Tibial nerve (tissue), 4 donors: ENCODE data around the gene TEPSIN. TPM values are rescaled to one million over a fixed set of nuclear protein-coding genes. Genes with fewer than 3 reads are reported as not detected.
A peak's percentile ranks its signal among the peaks of the same experiment; 100 is the strongest.

Source experiments
- DNase-seq, 2 donors: peaks; one replicate each; pipeline ENCODE4 v3.0.0-alpha.2; 2019; ENCODE audit warnings: low spot score in 2 of 2
- H3K27ac ChIP-seq, 4 donors: fragments of 200-600 bp; sonication (generic) in 3 of 4; one replicate each; pipeline ENCODE4 v1.5.1; 2017 to 2019; ENCODE audit warnings: mild to moderate bottlenecking in 1 of 4
- H3K27me3 ChIP-seq, 2 donors: fragments of 200-600 bp; sonication (generic) in 1 of 2; one replicate each; pipeline versions ENCODE4 v1.5.1 to v1.6.0; 2017 to 2019
- H3K36me3 ChIP-seq, 3 donors: fragments of 200-600 bp; sonication (generic); one replicate each; pipeline ENCODE4 v1.5.1; 2018 to 2019
- H3K4me1 ChIP-seq, 4 donors: fragments of 200-600 bp; sonication (generic) in 3 of 4; one replicate each; pipeline ENCODE4 v1.5.1; 2017 to 2019
- H3K4me3 ChIP-seq, 4 donors: fragments of 200-600 bp; sonication (generic) in 3 of 4; one replicate each; pipeline ENCODE4 v1.5.1; 2017 to 2019; ENCODE audit warnings: mild to moderate bottlenecking in 1 of 4, moderate library complexity in 1 of 4
- H3K9me3 ChIP-seq, 4 donors: fragments of 200-600 bp; sonication (generic) in 3 of 4; one replicate each; pipeline ENCODE4 v1.5.1; 2017 to 2019
- EP300 ChIP-seq, 2 donors: sonication (generic); formaldehyde crosslinking; IDR thresholded peaks; one replicate each; pipeline ENCODE4 v1.6.1; 2017; ENCODE audit warnings: antibody characterized with exemption in 2 of 2, mild to moderate bottlenecking in 1 of 2
- POLR2A ChIP-seq, 2 donors: fragments of 450-650 bp; IDR thresholded peaks; one replicate each; pipeline ENCODE4 v1.6.1; 2017; ENCODE audit warnings: antibody characterized with exemption in 2 of 2, mild to moderate bottlenecking in 2 of 2, moderate library complexity in 2 of 2
- WGBS, 2 donors: methylation state at CpG; one replicate each; pipeline ENCODE4 v1.1.5; 2018; 5-methylcytosine and 5-hydroxymethylcytosine counted together
- total RNA-seq, 4 donors: library from RNA; depleted of rRNA; stranded (reverse); fragments of >200 nt; gene quantifications; one replicate each; pipeline ENCODE4 v1.1.0, GENCODE V29; 2016
- TF ChIP-seq, protein P1 (sequence below), 5 experiments: fragments of 200-600 bp in 3 of 5; fragments of 450-650 bp in 2 of 5; sonication (generic) in 3 of 5; IDR thresholded peaks; one replicate each; pipeline ENCODE4 v1.5.1; 2016 to 2019; ENCODE audit warnings: antibody characterized with exemption in 5 of 5, mild to moderate bottlenecking in 3 of 5, moderate library complexity in 2 of 5

Gene TEPSIN
- total RNA-seq, 4 donors from 2014 or later = 41.5 to 102 (median 73.9) TPM

DNA sequence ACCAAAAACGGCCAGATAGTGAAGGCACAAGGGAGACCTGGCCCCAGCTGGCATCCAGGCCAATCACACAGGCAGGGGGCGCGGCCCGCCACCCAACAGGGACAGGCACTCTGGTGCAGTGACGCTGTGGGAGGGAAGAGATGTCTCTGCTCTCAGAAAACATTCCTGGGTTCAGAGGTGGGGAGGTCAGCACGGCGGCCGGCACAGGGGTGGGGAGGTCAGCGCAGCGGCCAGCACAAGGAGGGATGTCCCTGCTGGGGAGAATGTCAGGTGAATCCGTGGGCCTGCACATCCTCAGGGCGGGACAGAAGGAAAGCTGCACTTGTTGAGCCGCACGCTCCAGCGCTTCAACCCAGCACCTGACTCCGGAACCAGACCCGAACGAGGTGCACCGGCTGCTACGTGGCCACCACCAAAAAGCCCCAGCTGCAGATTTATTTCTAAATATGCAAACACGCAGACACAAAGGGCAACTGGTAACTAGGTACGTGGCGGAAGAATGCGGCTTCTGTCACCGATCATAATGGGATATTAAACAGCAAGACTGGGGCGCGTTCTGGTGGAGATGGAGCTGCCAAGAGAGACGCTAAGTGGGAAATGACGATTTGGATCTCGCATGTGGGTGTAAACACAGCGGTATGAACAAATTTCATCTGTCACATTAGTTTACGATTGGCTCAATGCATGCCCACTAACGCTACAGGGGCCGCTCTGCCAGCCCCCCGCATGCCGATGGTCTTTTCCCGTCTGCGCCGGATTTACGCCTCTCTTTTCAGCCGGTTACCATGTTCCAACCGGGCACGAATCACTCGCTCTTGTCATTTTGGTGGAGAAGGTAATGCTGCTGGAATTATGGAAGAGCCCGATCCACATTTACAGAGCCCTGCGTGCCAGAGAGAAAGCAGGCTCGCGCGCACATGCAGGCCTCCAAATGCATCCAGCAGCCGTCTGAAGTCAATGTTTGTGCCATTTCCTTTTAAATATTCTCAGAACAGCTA is 40.7 kb upstream of the TEPSIN start:
- H3K36me3 ChIP-seq = peaks cover 0 to 88% (median 0%) of the 10 kb centered on the region in 3 donors
- H3K9me3 ChIP-seq = no peaks in the 10 kb centered on the region
- no peaks in the 10 kb centered on the region for H3K27me3 ChIP-seq
- H3K4me3 ChIP-seq = no peak overlapping the region
- DNase-seq = no peak
- WGBS, 2 donors = 93% methylated on average over 49 to 50 of the region's 50 CpGs
- H3K27ac ChIP-seq = no peak overlapping the region
- TF ChIP-seq POLR2A (IDR thresholded peaks at IDR 0.05) = no peak
- TF ChIP-seq EP300 (IDR thresholded peaks at IDR 0.05) = no peak
- TF ChIP-seq, protein P1, sequence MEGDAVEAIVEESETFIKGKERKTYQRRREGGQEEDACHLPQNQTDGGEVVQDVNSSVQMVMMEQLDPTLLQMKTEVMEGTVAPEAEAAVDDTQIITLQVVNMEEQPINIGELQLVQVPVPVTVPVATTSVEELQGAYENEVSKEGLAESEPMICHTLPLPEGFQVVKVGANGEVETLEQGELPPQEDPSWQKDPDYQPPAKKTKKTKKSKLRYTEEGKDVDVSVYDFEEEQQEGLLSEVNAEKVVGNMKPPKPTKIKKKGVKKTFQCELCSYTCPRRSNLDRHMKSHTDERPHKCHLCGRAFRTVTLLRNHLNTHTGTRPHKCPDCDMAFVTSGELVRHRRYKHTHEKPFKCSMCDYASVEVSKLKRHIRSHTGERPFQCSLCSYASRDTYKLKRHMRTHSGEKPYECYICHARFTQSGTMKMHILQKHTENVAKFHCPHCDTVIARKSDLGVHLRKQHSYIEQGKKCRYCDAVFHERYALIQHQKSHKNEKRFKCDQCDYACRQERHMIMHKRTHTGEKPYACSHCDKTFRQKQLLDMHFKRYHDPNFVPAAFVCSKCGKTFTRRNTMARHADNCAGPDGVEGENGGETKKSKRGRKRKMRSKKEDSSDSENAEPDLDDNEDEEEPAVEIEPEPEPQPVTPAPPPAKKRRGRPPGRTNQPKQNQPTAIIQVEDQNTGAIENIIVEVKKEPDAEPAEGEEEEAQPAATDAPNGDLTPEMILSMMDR (IDR thresholded peaks at IDR 0.05) = no peak
- peaks cover 0 to 4% (median under 1%) of the 10 kb centered on the region in 4 donors for H3K4me1 ChIP-seq

DNA sequence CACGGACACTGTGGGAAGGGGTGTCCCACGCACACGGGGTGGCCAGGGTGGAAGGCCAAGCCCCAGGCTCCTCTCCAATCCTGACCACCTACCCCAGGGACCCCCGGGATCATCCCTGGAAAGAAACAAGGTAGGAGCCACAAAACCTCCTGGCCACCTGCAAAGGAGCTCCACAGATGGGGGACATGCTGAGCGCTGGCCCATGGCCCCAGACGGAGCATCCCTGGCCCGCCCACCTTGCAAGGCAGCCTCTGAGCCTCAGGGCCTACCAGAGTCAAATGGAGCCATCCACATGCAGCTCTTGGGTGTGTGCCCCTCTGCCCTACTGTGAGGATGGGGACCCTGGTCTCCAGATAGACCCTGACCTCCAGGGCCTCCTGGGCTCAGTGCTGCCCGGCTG is 40.0 kb upstream of the TEPSIN start:
- no peaks in the 10 kb centered on the region for H3K27me3 ChIP-seq
- TF ChIP-seq, protein P1 (IDR thresholded peaks at IDR 0.05) = no peak
- TF ChIP-seq EP300 (IDR thresholded peaks at IDR 0.05) (no peak), POLR2A (IDR thresholded peaks at IDR 0.05) (no peak)
- no peak overlapping the region for H3K4me3 ChIP-seq
- 95 to 100% methylated on average over 4 to 8 of the region's 8 CpGs for WGBS, 2 donors
- no peak for DNase-seq
- H3K27ac ChIP-seq = peak overlapping the region in 1 of 4 donors; percentile 19
- no peaks in the 10 kb centered on the region for H3K9me3 ChIP-seq
- H3K4me1 ChIP-seq = no peaks in the 10 kb centered on the region
- peaks cover 0 to 95% (median 0%) of the 10 kb centered on the region in 3 donors for H3K36me3 ChIP-seq

DNA sequence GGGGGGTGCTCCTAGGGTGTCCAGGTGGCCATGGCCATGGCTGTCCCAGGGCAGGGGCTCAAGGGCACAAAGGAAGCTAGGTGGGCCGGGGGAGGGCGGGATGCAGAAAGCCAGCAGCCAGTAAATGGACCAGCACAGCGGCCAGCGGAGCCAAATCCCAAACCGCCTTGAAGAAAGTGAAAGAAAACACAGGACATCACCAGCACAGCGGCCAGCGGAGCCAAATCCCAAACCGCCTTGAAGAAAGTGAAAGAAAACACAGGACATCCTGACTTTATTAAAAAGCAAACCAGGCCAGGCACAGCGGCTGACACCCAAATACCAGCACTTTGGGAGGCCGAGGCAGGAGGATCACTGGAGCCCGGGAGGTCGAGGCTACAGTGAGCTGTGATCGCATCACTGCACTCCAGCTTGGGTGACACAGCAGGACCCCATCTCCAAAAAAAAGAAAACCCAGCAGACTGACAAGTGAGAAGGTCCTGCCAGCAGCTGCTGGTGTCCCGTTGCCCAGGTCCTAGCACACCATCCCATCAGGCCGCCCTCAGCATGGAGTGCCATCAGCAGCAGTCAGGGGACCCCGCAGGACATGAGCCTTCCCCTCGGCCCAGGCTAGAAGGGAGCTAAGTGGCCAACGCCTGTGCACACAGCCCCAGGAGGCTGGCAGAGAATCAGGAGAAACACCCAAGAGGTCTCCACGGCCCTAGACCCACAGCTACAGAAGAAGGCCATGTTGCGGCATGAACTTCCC is 39.3 kb upstream of the TEPSIN start:
- no peaks in the 10 kb centered on the region for H3K27me3 ChIP-seq
- peaks cover 0 to 99% (median 0%) of the 10 kb centered on the region in 3 donors for H3K36me3 ChIP-seq
- H3K4me3 ChIP-seq = no peak overlapping the region
- H3K9me3 ChIP-seq = no peaks in the 10 kb centered on the region
- no peaks in the 10 kb centered on the region for H3K4me1 ChIP-seq
- WGBS, 2 donors = 88 to 95% methylated on average over 18 to 20 of the region's 20 CpGs
- TF ChIP-seq POLR2A (IDR thresholded peaks at IDR 0.05) (no peak), EP300 (IDR thresholded peaks at IDR 0.05) (no peak)
- TF ChIP-seq, protein P1 (IDR thresholded peaks at IDR 0.05) = no peak
- no peak for DNase-seq
- peak overlapping the region in 1 of 4 donors; percentile 19 for H3K27ac ChIP-seq

DNA sequence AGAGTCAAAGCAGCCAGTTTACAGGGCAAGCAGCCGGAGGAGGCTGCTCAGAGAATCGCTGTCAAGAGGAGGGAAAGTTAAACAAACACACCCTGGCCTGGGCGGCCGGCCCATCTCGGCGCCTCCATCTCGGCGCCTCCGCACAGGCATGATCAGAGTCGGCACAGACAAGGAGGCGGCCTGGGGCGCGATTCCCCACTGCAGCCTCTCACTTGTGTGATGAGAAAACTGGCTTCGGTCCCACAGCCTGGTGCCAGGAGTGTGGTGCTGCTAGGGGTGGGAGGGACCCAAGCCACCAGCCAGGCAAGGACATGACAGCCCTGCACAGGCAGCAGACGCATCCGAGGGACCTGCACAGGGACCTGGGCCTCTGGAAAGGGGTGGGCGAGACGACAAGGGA is 38.6 kb upstream of the TEPSIN start:
- TF ChIP-seq POLR2A (IDR thresholded peaks at IDR 0.05) = no peak
- TF ChIP-seq, protein P1 (IDR thresholded peaks at IDR 0.05) = no peak
- Histone ChIP-seq H3K27ac (no peak overlapping the region), H3K27me3 (no peaks in the 10 kb centered on the region), H3K36me3 (peaks cover 0 to 99% (median 0%) of the 10 kb centered on the region in 3 donors), H3K4me3 (no peak overlapping the region), H3K9me3 (no peaks in the 10 kb centered on the region), H3K4me1 (no peaks in the 10 kb centered on the region)
- WGBS, 2 donors = 68 to 75% methylated on average over 18 of the region's 18 CpGs
- DNase-seq = no peak
